Common myeloid progenitor, CD34-positive (primary cell): ENCODE data around the gene ACTN1.
A peak's percentile ranks its signal among the peaks of the same experiment; 100 is the strongest.

Experiments used
- CTCF ChIA-PET: fragments of 350-600 bp; sonication (Branson Sonifier 250); formaldehyde crosslinking; loops from one replicate; lab custom pipeline; 2021; ENCODE audit warnings: antibody characterized with exemption; lab: Charles Lee
- POLR2A ChIA-PET: fragments of 350-600 bp; sonication (Branson Sonifier 250); formaldehyde crosslinking; loops from one replicate; lab custom pipeline; 2021; ENCODE audit warnings: antibody characterized with exemption; lab: Charles Lee
- DNase-seq, 3 donors: peaks; one replicate each; pipeline versions ENCODE4 v3.0.0 to v3.0.0-alpha.2; 2013
- H3K27ac ChIP-seq, 2 experiments: 1 replicate in 1 of 2; 2 replicates in 1 of 2; pipeline ENCODE4 v1.7.0; 2013; ENCODE audit warnings: inconsistent platforms in 2 of 2, low read length in 2 of 2, mild to moderate bottlenecking in 2 of 2, low read depth in 1 of 2, moderate library complexity in 1 of 2; ENCODE audit not compliant: severe bottlenecking in 2 of 2, insufficient read depth in 1 of 2, poor library complexity in 1 of 2
- H3K27me3 ChIP-seq, 5 experiments: replicated peaks in 2 of 5; 1 replicate in 3 of 5; 2 replicates in 2 of 5; pipeline versions ENCODE4 v1.6.1 to v1.7.0; 2013; ENCODE audit warnings: low read length in 4 of 5, mild to moderate bottlenecking in 2 of 5, moderate library complexity in 2 of 5, inconsistent platforms in 1 of 5; ENCODE audit not compliant: insufficient read depth in 5 of 5, control insufficient read depth in 4 of 5
- H3K36me3 ChIP-seq, 4 experiments: 1 replicate in 2 of 4; 2 replicates in 2 of 4; pipeline versions ENCODE4 v1.6.1 to v1.7.0; 2013; ENCODE audit warnings: low read length in 3 of 4, control low read depth in 1 of 4, mild to moderate bottlenecking in 1 of 4; ENCODE audit not compliant: control insufficient read depth in 4 of 4, insufficient read depth in 4 of 4
- H3K4me1 ChIP-seq, 4 experiments: 1 replicate in 3 of 4; 2 replicates in 1 of 4; pipeline versions ENCODE4 v1.6.1 to v1.7.1; 2013; ENCODE audit warnings: low read length in 3 of 4, mild to moderate bottlenecking in 3 of 4, control low read depth in 1 of 4, inconsistent platforms in 1 of 4, moderate library complexity in 1 of 4; ENCODE audit not compliant: control insufficient read depth in 4 of 4, insufficient read depth in 4 of 4; ENCODE audit errors: control extremely low read depth in 1 of 4
- H3K4me3 ChIP-seq, 7 experiments: 1 replicate in 4 of 7; 2 replicates in 3 of 7; pipeline versions ENCODE4 v1.5.1 to v1.7.0; 2013; ENCODE audit warnings: mild to moderate bottlenecking in 7 of 7, low read length in 6 of 7, moderate library complexity in 6 of 7, inconsistent platforms in 2 of 7, low read depth in 2 of 7, control low read depth in 1 of 7; ENCODE audit not compliant: insufficient read depth in 4 of 7, control insufficient read depth in 1 of 7; ENCODE audit errors: extremely low read depth in 1 of 7
- H3K9me3 ChIP-seq, 5 experiments: 1 replicate in 4 of 5; 2 replicates in 1 of 5; pipeline versions ENCODE4 v1.6.1 to v1.7.1; 2013; ENCODE audit warnings: low read length in 4 of 5, mild to moderate bottlenecking in 2 of 5, inconsistent platforms in 1 of 5, low read depth in 1 of 5, moderate library complexity in 1 of 5; ENCODE audit not compliant: control insufficient read depth in 4 of 5, insufficient read depth in 2 of 5; ENCODE audit errors: control extremely low read depth in 1 of 5
- WGBS: methylation state at CpG from one replicate; pipeline ENCODE4 v1.1.5; 2013; ENCODE audit not compliant: insufficient coverage; 5-methylcytosine and 5-hydroxymethylcytosine counted together

ACTN1 gene

DNA sequence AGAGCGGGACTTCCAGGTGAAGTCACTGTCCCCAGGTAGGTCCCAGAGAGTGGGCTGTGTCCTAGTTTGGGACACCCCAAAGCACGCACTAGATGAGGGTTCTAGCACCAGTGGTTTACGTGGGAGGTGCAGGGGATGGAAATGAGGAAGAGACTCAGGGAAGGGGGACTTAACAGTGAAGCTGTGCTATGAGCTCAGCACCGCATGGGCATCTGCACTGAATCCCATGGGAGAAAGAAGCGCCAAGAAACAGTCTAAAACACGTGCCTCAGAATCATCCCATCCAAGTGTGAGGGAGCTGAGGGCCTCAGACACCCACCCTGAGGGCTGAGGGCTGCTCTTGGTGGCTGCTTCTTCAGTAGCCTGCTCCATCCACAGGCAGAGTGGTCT, 114.7 kb downstream of the ACTN1 start:
- no peak for DNase-seq
- Histone ChIP-seq H3K9me3 (peaks cover 3 to 15% (median 9%) of the 10 kb centered on the region in 5 experiments), H3K27me3 (no peaks in the 10 kb centered on the region), H3K27ac (no peak overlapping the region), H3K36me3 (no peaks in the 10 kb centered on the region), H3K4me3 (no peak overlapping the region), H3K4me1 (no peaks in the 10 kb centered on the region)
- 97% methylated on average over 6 of the region's 6 CpGs for WGBS
- POLR2A ChIA-PET, result interaction anchor here (0.7 kb wide), 1 partner anchor 715 kb away, joined by 3 read pairs; no protein-coding TSS in a partner anchor
- CTCF ChIA-PET, result interaction anchor here (0.6 to 5.3 kb wide), 9 partner anchors 11 to 244 kb away, joined by 3 to 48 read pairs (median 10); no protein-coding TSS in a partner anchor

DNA sequence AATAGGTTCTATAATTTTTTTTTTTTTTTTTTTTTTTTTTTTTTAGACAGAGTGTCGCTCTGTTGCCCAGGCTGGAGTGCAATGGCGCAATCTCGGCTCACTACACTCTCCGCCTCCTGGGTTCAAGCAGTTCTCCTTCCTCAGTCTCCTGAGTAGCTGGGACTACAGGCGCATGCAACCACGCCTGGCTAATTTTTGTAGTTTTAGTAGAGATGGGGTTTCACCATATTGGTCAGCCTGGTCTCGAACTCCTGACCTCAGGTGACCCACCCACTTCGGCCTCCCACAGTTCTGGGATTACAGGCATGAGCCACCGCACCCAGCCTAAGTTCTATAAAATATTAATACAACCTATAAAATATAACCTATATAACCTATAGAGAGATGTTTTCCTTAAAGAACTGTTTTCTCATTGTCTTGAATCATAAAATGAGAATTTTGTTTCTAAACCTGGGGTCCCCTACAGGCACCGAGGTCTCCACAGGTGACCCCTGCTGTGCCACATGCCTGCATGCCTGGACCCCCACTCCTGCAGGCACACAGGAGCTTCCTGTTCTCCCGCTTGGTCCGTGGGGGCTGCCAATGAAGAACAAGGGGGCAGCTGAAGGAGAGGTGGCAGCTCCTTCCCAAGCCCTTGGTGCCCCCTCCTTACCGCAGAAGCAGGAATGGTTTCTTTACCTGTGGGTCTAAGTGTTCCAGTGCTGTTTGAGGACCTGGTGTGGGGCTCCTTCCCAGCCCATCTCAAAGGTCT, 115.3 kb downstream of the ACTN1 start:
- 89% methylated on average over 7 of the region's 13 CpGs for WGBS
- CTCF ChIA-PET, result interaction anchor here (0.6 to 5.3 kb wide), 20 partner anchors 8 to 1007 kb away, joined by 3 to 48 read pairs (median 6); no protein-coding TSS in a partner anchor
- Histone ChIP-seq H3K4me1 (no peaks in the 10 kb centered on the region), H3K36me3 (no peaks in the 10 kb centered on the region), H3K27ac (no peak overlapping the region), H3K27me3 (no peaks in the 10 kb centered on the region), H3K9me3 (peaks cover 3 to 15% (median 9%) of the 10 kb centered on the region in 5 experiments), H3K4me3 (no peak overlapping the region)
- DNase-seq, result no peak
- POLR2A ChIA-PET, result interaction anchor here (0.7 kb wide), 1 partner anchor 715 kb away, joined by 3 read pairs; no protein-coding TSS in a partner anchor

DNA sequence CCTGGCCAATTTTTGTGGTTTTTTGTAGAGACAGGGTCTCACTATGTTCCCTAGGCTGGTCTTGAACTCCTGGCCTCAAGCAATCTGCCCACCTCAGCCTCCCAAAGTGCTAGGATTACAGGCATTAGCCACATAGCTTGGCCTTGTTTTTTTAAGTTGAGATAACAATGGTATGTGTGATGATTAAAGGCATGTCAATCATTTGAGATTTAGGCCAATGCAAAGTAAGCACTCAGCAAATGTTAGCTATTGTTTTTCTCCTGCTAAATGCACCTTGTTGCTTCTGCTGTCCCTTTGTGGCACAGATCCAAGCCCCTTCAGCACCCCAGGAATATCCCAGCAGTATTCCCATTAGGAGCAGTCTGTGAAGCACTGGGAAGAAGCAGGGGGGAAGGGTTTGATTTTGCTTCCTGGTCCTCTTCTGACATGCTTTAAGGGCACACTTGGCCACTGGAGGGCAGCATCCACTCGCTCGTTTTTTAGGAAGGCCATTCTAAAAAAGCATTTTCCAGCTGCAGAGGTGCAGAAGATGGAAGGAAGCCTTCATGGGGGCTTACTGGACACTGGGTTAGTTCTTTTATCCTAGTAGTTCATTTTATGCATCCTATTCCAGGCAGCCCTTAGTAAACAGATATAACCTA, 116.0 kb downstream of the ACTN1 start:
- Histone ChIP-seq H3K27me3 (no peaks in the 10 kb centered on the region), H3K4me3 (no peak overlapping the region), H3K27ac (no peak overlapping the region), H3K36me3 (no peaks in the 10 kb centered on the region), H3K9me3 (peaks cover 3 to 15% (median 9%) of the 10 kb centered on the region in 5 experiments), H3K4me1 (no peaks in the 10 kb centered on the region)
- WGBS, result 0% methylated on average over 2 of the region's 2 CpGs
- ChIA-PET CTCF (interaction anchor here (0.6 to 5.3 kb wide), 26 partner anchors 9 to 1006 kb away, joined by 3 to 48 read pairs (median 5); no protein-coding TSS in a partner anchor), POLR2A (no interaction called here)
- peak; percentile 75 to 86 (median 84) for DNase-seq

DNA sequence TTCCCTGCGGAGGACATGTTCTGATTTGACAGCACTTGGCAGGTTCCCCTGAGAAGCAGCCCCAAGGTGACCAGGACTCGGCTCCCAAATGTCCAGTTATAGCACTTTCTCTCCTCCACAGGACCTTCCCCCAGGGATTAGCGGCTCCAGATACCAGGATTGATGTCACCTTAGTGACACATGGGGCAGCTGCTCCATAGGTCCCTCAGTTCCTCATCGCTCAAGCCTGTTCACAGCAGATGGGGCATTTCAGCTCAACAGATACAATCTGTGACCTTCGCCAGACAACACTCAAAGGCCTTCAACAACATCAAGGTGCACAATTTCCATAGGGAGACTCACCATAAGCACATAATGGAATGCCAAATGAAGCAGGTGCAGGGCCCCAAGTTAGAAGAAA, 118.3 kb downstream of the ACTN1 start:
- ChIA-PET POLR2A (no interaction called here), CTCF (interaction anchor here (2.4 to 4.0 kb wide), 2 partner anchors 18 to 248 kb away, joined by 5 to 48 read pairs; no protein-coding TSS in a partner anchor)
- Histone ChIP-seq H3K4me1 (no peaks in the 10 kb centered on the region), H3K9me3 (peaks cover 2 to 14% (median 9%) of the 10 kb centered on the region in 5 experiments), H3K4me3 (no peak overlapping the region), H3K27me3 (no peaks in the 10 kb centered on the region), H3K36me3 (no peaks in the 10 kb centered on the region), H3K27ac (no peak overlapping the region)
- no peak for DNase-seq
- 97% methylated on average over 4 of the region's 5 CpGs for WGBS

DNA sequence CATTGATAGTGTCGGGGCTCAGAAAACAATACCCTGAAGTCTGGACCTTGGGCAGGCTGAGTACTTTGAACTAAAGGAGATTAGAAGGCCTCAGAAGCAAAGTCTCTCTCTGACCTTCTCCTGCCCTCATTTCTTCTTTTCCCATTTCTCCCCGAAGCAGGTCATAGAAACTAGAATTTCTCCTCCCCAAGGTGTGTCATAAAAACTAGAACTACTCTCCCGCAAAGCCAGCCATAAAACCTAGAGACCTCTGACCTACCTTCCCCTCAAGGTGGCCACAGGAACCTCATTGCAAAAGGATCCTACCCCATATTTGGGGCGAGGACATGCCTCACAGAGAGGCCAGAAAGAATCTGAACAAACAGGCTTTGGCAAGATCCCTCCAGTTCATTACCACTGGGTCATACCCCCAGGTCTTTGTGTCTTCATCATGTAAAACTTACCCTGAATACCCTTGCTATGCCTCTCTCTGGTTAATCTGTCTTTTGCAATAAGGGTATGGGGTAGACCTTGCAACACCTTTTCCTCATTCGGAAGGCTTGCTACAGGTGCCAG, 121.5 kb downstream of the ACTN1 start:
- no peaks in the 10 kb centered on the region for H3K36me3 ChIP-seq
- DNase-seq, result no peak
- peaks cover 0 to under 1% (median 0%) of the 10 kb centered on the region in 5 experiments for H3K9me3 ChIP-seq
- POLR2A ChIA-PET, result no interaction called here
- H3K27ac ChIP-seq, result no peak overlapping the region
- CTCF ChIA-PET, result no interaction called here
- WGBS, result 94% methylated on average over 3 of the region's 5 CpGs
- no peak overlapping the region for H3K4me3 ChIP-seq
- H3K4me1 ChIP-seq, result no peaks in the 10 kb centered on the region
- no peaks in the 10 kb centered on the region for H3K27me3 ChIP-seq

DNA sequence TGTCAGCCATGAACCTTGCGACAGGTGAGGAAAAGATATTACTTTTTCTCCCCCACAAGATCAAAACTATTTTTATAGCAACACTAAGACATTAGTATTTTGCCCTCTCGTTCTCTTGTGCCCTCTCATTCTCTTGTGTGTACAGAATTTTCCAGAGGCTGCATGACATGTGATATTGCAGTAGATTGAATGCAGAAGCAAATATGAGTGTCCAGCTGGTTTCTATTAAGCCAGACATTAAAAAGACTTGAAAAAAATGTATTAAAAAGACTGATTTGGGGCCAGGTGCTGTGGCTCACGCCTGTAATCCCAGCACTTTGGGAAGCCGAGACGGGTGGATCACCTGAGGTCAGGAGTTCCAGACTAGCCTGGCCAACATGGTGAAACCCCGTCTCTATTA, 122.5 kb downstream of the ACTN1 start:
- CTCF ChIA-PET, result no interaction called here
- H3K4me3 ChIP-seq, result no peak overlapping the region
- no peaks in the 10 kb centered on the region for H3K4me1 ChIP-seq
- H3K36me3 ChIP-seq, result no peaks in the 10 kb centered on the region
- WGBS, result 100% methylated on average over 4 of the region's 6 CpGs
- POLR2A ChIA-PET, result no interaction called here
- no peak for DNase-seq
- H3K9me3 ChIP-seq, result peaks cover 1 to 5% (median 3%) of the 10 kb centered on the region in 5 experiments
- no peaks in the 10 kb centered on the region for H3K27me3 ChIP-seq
- no peak overlapping the region for H3K27ac ChIP-seq
